HG03135 (cell line): ENCODE data around the gene SYNPR.
A peak's percentile ranks its signal among the peaks of the same experiment; 100 is the strongest.
"Not testable (repeated sequence)": the region's sequence is repeated elsewhere in the genome, so short reads cannot be mapped to it uniquely, and the experiment has no call there.

ENCODE experiments used
- ATAC-seq: cut with Tn5 transposase; IDR thresholded peaks from one replicate; pipeline ENCODE4 v1.9.1; 2021; ENCODE audit warnings: mild to moderate bottlenecking, moderate library complexity; ENCODE audit not compliant: unreplicated experiment

SYNPR gene

DNA sequence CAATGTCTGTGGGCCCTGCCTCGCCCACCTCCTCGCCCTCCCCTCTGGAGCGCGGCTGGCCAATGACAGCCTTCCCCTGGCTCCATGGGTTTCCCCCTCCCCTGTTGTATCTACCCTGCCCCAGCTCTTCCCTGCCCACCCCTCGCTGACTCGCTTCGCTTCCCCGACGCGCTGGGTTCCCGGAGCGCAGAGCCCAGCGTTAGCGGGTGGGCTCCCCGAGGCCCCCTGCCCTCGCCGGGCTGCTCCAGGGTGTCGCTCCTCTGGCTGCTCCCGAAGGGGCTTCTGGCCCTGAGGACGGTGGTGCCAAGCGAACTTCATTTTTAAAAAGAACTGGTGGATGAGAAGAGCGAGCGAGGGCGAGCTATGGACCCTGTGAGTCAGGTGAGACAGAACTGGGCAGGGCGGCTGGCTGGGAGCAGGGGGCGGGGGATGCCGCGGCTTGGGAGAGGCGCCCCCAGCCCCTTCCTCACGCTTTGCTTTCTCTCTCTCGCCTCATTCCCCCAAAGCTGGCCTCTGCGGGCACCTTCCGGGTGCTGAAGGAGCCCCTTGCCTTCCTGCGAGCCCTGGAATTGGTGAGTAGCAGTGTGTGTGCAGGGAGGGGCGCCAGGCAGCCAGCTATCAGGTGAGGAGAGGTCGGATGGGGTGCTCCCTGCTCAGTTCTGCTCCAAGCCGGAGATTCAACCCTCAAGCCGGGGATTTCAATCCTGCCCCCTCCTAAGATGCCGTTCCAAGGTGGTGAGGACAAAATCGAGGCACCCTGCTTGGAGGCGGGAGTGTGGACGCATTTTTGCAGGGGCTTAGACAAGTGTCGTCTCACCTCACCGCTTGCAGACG lies at the start of gene SYNPR:
SYNPR (plus strand) TSS at position 138 of the 834 bp plus-strand sequence.
- no peak for ATAC-seq

DNA sequence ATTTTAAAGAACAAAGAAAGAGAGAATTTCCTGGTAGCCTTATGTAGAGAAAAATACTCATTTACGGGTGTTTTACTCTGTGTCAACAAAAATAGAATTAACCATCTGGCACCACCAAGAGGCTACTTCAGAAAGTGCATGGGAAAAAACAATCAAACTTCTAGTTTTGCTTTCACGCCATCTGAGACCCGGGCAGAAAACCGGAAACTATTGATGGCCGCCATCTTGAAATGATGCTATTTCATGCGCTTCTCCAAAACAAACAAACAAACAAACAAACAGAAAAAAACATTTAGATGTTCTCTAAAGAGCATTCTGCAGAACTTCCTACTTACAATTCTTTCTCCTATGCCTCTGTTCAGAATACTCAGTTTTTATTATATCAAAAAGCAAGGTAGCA lies 49.4 kb upstream of the SYNPR start:
- peak; percentile 87 for ATAC-seq

DNA sequence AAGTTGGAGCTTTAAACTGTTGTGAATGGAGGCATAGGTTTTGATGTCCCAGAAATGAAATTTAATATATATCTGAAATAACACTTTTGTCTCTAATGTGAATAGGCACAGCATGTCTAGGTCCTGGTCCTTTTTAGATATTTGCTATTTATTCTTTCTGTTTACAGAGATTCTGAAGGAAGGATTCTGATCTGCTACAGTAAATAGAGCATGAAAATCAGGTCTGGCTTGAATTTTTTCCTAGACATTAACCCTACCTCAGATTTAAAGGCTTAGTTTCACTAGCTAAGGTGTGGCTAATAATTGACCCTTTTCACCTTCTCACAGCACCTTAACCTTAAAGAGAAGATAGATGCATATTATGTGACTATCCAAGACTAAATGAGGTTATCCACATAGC lies 48.0 kb upstream of the SYNPR start:
- ATAC-seq, result no peak

DNA sequence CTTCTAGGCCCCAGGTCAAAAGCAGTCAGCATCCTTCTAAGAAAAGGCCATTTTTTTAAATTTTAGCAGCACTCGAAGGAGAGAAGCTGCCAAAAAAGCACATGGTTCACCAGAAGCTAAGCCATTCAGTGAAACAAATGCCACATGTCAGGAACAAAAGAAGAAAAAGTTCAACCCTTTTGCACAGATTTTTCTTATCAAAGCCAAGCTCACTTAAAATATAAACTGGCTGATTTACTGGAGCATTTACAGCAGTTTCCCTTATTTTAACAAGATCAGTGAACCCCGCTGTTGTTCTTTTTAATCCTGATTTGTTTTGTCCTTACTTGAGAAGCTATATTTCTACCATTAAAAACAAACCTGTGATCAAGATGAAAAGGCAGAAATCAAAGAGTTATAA lies 46.5 kb upstream of the SYNPR start:
- ATAC-seq, result no peak

DNA sequence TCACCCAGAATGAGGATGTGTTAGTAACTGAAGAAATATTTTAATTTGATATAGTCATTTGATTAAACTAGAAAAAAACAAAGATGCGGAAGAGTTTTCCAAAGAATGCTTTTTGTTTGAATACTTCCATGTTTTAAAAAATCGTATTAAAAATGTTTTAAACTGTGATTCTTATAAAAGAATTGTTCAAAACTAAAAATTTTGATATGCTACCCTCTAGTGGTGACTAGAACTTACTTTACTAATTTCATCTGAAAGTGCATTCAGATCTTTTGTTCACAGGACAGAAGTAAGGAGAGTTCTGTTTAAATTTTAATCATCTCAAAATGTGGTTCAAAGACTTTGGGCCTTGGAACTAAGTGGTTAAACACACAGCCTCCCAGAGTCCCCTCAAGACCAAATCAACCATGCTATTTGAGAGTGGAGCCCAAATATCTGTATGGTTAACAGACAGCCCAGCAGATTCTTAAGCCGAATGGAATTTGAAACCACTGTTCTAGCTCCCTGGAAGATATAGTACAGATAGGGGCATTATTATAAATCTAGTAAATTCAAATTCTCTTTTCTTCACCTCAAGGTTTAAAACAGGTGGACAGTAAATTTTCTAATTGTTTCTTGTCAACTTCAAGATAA lies 45.2 kb upstream of the SYNPR start:
- no peak for ATAC-seq

DNA sequence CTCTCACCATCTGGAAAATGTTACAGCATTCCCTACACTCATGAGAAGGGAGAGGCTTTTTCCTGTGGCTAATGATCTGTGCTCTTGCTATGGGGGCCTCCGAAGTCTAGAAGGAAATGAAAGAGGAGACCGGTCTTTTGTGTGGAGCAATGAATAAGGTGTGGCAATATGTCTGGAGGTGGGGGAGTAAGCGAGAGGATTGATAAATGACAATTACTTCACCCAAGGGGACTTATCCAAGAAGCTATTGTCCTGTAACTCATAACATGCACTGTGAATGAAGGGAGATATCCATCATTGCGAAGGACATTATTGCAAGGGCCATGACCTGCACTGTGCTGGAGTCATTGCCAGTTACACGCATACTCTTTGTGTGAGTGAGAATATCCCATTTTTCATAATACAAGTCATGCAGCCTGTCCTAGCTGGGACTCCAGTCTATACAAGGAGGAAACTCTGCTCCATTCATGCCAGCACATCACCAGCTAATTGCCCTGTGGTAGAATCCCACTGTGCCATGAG lies 37.7 kb upstream of the SYNPR start:
- ATAC-seq, result no peak

DNA sequence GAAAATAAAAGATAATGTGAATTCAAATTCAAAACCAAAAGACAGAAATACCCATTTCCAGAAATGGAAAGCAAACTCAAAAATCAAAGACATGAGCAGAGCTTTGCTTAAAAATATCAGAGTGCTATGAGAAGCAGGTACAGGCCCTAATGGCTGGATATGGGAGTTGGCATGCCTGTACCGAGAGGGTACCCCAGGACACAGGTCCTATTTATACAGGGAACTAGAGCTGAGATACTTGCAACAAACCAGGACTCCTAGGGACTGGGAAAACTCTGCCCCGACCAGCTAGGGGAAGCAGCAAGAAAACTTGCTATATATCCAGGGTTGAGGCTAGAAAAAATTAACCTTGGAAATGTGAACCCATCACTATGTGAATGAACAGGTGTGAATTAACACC lies 36.0 kb upstream of the SYNPR start:
- no peak for ATAC-seq

DNA sequence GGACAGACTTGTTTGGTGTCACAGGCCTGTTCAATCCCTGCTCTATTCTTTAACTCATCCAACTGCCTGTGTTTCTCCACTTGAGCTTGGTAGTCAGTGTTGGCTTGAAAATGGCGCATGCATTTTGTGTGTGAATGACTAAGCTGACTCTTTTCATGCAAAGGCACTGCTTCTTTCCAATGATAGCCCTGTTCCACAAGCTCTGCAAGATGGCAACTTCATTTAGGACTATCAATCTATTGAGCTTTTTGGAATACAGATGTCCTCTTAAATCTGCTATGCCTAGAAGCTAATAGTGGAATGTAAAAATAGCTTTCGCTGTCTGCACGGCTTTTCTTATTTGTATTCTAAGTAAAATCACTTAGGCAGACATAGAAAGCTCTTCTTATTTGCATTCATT lies 33.6 kb upstream of the SYNPR start:
- no peak for ATAC-seq

DNA sequence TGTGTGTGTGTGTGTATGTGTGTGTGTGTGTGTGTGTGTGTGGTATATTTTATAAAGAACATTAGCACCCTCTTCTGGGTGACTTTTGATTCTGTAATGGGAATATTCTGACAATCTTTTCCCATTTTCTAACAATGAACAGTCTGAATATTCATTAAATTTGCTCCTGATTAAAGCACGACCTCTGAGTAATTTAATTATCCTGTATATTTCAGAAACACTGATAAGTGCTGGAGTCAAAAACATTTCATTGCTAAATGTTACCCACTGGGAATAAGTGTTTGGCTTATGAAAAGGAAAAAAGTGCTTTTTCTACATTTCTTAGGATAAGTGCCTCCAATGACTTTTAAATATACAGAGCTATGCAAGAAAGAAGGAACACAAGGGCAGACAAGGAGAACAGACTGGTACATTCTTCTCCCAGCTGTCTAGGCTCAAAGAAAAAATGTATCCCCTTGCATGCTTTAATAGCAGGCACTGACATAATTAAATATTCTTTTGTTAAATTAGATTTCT lies 32.3 kb upstream of the SYNPR start:
- ATAC-seq, result no peak

DNA sequence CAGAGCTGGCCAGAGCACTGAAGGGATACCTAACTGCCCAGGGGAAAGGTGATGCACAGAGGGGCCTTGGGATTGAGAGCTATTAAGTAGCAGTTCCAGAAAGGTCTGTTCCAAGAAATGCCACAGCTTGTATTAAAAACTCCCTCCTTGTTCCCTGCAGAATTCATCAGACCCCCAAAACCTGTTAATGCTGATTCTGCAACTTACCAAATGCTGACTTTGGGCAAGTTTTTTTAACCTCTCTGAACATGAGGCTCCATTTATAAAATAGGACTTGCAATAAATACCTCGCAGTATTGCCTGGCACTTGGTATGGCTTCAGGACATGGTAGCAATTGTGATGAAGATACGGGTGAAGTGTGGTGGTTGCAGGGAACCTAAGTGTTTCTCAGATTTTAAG lies 30.1 kb upstream of the SYNPR start:
- ATAC-seq, result no peak

DNA sequence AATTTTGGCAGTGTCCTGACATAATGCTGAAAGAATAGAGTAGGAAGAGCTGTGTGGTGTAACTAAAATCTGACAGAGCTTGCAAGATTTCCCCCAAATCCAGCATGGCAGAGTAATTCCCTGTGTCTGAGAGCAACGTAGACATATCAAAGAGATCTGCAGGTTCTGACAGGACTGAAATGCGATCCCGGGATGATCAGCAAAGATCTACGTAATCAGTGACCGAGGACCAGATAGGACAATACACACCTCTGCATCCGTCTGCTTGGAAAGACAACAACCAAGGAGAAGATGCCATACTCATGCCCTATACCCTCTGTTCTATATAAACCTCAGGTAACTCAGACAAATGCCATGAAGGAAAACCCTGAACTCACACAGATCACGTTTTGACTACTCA lies 26.6 kb upstream of the SYNPR start:
- no peak for ATAC-seq

DNA sequence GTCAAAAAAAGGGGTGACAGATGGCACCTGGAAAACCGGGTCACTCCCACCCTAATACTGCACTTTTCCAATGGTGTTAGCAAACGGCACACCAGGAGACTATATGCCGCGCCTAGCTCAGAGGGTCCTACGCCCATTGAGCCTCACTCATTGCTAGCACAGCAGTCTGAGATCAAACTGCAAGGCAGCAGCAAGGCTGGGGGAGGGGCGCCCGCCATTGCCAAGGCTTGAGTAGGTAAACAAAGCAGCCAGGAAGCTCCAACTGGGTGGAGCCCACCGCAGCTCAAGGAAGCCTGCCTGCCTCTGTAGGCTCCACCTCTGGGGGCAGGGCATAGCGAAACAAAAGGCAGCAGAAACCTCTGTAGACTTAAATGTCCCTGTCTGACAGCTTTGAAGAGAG lies 22.3 kb upstream of the SYNPR start:
- ATAC-seq, result not testable (repeated sequence)

DNA sequence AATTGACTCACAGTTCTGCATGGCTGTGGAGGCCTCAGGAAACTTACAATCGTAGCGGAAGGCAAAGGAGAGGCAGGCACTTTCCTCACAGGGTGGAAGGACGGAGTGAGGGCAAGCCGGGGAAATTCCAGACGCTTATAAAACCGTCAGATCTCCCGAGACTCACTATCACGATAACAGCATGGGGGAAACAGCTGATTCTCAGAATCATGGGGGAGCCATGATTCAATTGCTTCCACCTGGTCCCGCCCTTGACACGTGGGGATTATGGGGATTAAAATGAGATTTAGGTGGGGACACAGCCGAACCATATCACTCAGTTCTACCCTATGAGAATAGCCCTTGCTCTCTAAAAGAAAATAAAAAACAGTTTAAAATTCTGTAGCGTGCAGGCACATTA lies 13.4 kb upstream of the SYNPR start:
- ATAC-seq, result no peak

DNA sequence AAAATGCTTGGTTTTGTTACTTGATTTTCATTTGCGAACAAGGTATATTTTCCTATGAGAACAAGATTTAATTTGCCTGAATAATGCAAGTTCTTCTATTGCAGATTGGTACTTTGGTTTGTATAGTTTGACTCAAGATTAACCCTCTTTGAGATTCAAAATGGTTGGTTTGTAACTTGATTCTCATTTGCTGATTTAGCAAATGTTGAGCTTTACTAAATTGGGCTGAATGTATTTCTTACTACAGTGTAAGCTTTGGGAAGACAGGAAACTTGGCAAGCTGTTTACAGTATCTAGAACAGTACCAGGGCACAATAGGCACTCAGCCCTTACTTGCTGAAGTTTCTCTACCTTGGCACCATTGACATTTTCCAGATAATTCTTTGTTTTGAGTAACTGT lies 3.7 kb upstream of the SYNPR start:
- ATAC-seq, result no peak

DNA sequence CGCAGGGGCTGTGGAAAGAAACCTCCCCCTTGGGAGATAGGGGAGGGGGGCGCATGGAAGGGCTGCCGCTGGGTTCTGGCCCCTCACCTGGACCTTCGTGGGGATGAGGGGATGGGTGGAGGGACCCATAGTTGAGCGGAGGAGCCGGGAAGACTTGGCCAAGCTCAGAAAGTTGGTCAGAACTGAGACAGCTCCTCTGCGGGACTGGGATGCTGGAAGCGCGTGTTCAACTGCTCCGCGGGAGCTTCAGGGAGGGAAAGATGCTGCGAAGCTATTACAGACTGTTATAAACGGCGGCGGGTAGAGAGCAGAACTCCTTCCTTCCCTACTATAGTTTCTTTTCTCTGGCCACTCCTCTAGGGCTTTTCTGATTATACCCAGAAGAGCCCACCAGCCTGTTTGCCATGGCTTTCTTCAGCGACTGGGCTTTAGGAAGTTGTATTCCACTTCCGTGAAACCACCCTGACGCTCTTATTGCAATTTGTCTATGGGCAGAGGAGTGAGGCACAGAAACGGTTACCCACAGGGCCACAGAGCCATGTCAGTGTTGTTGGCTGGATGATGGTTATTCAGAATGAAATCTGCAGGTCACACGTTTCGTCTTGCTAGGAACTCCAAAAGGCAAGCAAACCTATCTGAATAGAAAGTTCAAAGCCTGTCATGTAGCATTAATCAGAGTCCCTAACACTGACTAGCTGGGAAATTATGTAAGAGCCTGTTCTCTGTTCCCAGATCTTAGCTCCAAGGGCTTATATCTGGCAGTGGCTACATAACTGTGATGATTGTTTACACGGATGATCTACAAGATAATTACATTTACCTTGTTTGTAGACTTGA lies 1.1 kb downstream of the SYNPR start:
- ATAC-seq, result no peak

DNA sequence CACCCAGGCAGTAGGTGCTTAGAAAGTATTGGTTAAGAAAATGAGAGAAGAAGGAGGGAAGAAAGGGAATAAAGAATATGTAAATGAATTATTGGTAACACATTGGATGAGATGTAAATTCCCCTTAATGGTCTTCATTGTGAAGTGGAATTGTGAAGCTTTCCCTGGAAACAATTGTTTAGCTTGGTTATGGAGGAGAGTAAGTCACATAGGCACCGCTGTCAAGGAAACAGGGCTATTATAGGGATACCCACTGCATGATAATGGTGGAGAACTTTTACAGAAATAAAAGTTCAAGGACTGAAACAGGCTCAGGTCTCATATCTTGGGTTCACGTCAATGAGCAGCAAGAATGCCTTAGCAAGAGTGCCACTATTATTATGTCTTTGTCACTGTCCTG lies 9.5 kb downstream of the SYNPR start:
- no peak for ATAC-seq

DNA sequence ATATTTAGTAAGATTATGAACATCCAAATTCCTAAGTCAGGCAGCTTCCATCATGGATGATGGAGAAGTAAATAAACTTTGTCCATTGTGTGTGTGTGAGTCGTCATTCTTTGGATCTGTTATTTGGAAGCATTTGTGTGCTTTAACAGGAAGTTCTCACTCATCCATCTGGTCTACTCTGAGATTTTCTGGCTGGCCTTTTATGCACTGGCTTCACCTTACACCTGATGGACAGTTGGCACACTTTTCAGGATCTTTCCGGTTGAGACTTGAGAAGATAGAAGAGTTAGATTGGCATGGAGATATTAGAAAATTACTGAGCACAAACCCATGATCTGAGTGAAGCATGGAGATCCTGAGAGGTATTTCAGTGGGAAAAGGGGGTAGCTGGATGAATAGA lies 12.6 kb downstream of the SYNPR start:
- ATAC-seq, result no peak

DNA sequence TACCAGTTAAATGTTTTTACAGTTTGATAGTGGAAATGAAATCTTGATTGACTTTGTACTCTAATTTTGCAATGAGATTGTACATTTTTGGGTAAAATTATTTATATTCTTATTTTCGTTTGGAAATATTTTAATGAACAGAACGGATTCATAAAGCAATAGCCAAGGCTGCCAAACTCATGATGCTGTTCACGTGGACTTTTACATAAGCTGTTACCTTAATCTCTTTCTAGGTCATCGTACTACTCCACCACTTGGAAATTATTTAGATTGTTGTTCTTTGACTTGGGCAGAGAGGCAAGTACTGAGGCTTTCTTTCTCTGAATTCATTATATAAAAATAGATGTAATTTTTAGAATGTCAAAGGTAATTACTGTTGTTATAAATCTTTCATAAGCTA lies 16.2 kb downstream of the SYNPR start:
- no peak for ATAC-seq

DNA sequence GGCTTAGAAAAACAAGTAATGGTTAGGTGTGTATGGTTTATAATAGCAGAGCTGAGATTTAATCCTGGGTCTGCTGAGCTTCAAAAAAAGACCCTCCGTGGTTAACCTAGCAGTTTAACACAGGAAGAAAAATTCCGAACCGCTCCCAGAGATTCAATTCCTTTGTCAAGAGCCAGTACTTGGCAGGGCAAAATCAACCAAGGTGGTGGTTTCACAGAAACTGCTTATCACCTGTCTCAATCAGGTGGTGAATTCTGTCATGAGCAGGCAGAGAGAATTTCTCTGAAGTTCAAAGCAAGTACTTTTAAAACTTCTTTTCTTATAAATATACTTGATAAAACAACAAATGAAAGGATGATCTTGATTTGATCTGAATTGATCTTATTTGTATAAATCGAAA lies 17.2 kb downstream of the SYNPR start:
- no peak for ATAC-seq

DNA sequence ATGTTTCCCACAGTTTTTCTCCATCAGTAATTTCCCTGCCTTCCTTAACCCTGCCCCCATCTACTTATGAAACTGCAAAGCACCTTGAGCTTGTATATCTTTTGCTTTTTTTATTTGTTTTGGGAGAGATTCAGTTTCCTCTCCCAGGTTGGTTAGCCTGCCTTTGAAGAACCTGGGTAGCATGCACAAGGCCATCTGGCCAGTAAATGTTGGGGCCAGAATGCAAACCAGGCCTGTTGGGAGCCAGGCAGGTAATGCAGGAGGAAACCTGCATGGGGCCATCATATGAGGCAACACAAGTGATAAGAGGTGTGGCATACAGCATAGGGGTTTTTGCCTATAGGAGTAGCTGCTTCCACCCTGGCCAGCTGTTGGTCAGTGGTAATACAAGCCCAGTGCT lies 17.7 kb downstream of the SYNPR start:
- ATAC-seq, result no peak

DNA sequence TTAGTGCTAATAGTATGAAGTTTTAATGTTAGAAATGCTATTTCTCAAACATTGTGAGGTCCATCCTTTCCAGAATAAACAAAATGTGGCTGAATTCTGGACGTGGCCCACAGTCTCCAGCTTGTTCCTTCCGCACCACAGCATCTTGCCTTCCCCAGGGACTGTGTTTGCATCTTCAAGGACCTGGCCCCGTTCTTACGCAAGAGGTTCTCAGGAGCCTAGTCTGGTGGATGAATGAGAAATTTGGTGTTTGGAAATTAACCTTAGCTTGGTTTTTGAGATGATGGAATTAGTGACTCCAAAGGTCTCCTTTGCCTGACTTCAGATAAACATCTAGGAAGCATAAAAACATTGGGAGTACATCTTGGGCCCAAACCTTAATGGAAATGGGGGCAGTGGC lies 18.1 kb downstream of the SYNPR start:
- ATAC-seq, result no peak
